GM04504 (cell line): ENCODE measurements around the gene BANP.

Source experiments
- DNase-seq: peaks from one replicate; pipeline ENCODE4 v3.0.0-alpha.2; 2012; ENCODE audit warnings: low read depth

BANP gene

DNA sequence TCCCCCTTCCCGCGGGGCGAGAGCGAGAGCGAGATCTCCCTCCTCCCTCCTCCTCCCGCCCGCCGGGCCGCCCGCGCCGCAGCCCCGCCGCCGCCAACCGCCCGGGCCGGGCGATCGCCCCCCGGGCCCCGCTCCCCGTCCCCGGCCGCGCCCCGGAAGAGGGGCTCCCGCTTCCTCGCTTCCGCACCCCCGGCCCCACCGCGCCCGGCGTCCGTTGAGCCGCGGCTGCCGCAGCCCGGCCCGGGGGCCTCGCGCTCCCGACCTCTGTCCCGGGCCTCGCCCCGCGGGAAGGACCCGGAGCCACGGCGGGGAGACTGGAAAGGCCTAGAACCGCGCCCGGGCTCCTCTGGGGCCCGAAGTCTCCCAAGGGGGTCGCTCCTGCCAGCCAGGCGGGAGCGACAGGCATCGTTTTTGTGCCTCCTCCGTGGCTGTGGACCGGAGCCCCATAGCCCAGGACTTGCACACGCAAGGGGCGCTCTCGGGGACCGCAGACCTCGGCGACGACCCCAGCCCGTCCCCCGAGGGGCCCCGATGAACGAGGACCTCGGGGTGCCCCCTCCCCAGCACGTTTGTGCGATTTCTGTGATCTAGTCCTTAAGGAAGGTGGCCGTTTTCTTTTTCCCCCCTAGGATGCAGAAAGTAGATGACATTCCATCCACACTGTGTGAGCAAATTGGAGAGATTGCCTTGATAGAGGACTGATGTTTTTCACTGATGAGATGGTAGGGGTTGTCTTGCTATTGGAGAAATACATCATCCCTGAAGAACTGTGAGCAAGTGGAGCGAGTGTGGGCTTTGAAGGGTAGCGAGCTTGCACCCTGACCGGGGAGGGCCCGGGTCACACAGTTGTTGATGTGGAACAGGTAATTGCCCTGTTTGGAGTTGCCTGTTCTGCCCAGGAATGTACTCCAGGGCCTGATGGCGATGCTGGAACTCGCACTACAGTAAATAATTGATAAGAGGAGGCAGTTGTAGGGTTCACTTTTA lies 611 bp downstream of the BANP start:
- DNase-seq: no peak

DNA sequence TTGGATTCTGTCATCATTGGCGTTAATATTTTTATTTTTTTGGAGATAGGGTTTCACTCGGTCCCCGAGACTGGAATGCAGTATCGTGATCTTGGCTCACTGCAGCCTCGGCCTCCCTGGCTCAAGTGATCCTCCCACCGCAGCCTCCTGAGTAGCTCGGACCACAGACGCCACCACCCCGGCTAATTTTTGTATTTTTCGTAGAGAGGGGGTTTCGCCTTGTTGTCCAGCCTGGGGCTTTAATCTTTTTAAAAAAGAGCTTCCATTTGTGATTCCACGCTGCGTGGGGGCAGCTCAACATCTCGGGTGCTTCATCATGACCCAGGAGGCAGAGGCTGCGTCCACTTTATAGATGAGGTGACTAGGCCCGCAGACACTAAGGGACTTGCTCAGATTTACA lies 1.5 kb downstream of the BANP start:
- DNase-seq: no peak

- no peak for DNase-seq
Observed at GRCh38 chr16:87953308-87954215, 2.3 kb downstream of the BANP start.

GRCh38 chr16:87954361-87954760 lies 3.1 kb downstream of the BANP start:
- DNase-seq: no peak

DNA sequence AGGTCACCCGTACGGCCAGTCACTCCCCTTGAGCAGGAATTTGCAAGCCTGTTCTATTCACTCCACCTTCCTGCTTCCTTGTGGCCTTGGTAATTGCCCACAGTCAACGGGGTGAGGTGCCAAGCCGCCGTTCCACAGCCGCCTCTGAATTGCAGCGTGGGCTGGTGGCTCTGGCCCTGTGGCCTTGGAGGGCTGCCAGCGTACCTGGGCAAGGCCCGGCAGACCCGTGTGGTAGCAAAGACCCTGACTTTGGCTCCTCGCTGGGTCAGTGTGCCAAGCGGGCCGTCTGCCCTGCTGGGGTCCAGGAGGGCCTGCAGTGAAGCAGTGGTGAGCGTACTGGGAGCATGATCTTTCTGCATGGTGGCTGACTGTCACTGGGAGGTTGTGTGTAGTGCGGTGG lies 3.6 kb downstream of the BANP start:
- no peak for DNase-seq

DNA sequence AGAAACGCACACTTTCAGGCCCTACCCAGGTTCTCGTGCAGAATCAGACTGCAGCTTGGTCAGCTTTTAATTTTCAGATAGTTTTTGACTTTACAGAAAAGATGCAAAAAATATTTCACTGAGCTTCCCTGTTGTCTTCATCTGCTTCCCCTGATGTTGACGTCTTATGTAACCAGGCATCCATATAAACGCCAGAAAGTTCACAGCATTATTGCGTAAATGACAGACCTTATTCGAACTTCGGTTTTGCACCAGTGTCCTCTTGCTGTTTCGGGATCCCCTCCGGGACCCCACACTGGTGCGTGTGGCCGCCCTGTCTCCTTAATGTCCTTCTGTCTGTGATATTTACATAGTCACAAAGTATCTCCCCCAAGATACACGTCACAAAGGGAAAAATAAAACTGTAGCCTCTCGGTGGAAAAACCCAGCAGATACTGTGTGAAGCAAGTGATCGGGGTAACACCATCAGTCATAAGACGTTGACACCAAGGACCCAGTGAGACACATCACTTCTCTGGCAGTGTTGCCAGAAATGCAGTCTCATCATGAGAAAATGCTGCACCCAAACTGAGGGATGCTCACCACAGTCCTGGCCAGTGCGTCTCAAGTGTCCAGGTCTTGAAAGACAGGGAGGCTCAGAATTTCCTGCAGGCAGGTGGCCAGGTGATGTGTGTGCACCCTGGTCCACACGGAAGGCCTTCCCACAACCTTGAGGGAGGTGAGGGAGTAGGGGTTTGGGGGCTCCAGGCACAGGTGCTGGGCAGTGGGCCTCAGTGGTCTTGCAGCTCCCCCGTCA lies 4.3 kb downstream of the BANP start:
- DNase-seq: no peak

GRCh38 chr16:87956098-87956364 lies 4.8 kb downstream of the BANP start:
- DNase-seq: no peak

GRCh38 chr16:87956365-87957231 lies 5.4 kb downstream of the BANP start:
- DNase-seq: no peak

GRCh38 chr16:87957296-87958094 lies 6.3 kb downstream of the BANP start:
- DNase-seq: no peak

- DNase-seq: no peak
Observed at GRCh38 chr16:87958632-87959031, 7.4 kb downstream of the BANP start.

DNA sequence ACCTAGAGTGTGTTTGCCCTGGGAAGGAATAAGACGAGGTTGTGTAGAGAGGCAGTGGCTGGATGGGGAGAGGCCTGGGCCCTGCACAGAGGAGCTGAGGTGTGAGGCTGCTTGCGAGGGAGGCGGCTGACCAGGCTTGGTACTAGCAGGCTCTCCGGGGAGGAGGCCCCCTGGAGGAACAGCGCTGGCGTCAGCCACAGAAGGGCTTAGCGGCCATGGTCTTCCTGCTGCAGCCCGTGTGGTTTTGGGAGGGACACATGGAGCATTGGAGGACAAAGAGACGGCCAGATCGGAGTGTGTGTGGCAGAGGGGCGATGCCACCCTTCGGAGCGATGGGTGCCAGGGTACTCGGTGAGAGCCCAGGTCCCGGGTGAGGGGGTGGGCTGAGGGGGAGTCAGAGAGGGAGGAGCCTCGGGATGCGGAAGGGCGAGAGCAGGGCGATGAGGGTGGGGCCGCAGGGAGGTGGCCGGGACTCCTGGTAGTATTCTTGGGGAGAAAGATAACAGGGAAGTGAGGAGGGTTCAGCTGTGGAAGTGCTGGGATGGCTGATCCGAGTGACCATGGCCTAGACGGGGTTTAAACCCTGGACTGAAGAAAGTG lies 8.3 kb downstream of the BANP start:
- no peak for DNase-seq

- DNase-seq: no peak
Observed at GRCh38 chr16:87960296-87960695, 9.1 kb downstream of the BANP start.

DNA sequence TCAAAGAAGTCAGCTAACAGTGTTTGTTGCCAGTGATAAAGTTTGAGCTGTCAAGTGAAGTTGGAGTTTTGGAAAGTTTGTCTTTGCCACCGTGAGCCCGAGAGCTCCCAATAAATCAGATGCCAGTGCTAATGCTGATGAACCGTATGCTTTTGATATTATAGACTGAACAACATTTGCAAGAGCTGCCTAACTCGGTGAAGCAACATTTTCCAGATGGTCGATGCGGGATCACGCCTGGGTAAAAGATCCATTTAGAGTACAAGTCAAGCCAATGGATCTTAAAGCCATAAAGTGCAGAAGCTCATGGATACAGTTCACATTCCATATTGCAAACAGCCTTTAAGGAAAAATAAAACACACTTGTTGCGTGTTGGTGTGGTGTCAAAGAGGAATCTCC lies 9.6 kb downstream of the BANP start:
- DNase-seq: no peak

DNA sequence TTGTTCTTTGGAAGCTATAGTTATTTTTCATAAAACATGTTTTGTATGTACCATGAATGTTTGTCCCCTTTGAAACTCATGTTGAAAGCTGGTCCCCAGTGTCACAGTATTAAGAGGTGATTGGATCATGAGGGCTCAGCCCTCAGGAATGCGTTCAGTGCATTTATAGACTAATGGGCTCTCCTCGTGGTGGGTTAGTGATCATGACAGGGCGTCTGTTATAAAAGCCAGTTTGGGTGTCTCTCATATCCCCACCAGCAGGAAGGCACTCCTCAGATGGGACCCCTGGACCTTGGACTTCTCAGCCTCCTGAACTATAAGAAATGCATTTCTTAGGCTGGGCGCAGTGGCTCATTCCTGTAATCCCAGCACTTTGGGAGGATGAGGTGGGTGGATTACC lies 10.4 kb downstream of the BANP start:
- DNase-seq: no peak

DNA sequence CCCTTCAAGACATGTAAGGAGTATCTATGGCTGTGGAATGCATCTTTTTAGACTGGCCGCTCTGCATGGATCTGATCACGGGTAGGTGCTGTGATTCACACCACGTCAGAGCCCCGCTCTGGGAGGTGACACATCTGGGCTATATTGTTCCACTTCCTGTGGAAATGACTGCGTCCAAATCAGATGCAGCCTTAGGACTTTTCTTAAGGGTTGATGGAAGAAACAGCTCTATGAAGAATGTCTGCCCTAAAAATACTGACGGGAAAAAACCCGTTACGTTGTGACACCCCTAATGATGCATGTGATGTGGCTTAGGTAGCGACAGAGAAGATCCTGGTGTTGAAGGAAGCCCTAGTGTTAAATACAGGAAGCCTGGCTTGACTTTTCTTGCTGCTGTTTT lies 12.2 kb downstream of the BANP start:
- DNase-seq: peak; percentile 74

GRCh38 chr16:87964049-87964659 lies 12.9 kb downstream of the BANP start:
- DNase-seq: no peak

GRCh38 chr16:87965417-87965816 lies 14.2 kb downstream of the BANP start:
- no peak for DNase-seq

GRCh38 chr16:87966064-87966645 lies 14.9 kb downstream of the BANP start:
- peak; percentile 42 for DNase-seq

DNA sequence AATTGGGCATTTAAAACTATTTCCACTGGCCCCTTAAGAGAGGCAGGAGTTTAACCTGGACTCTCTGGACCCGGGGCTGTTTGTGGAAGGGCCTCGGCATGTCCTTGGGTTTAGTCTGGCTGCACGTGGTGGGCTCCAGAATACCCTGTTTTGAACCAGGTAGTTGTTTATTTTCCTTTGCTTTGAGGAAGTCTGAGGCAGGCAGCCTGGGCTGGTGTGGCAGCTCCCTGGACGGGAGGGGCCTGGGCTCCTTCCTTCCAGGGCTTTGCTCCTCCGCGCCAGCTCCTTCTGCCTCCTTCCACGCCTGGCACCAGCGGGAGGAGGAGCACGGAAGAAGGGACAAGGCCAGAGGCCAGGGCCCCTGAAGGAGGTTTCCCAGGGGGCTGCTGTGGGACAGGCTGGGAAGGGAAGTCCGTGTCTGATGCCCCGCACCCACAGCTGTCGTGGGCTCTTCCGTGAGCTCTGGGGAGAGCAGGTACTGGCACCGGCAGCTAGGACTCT lies 15.5 kb downstream of the BANP start:
- DNase-seq: no peak
